ENCODE results near the gene CAMTA1.

Gene CAMTA1

GRCh38 chr1:7490576-7490975 is 705.3 kb downstream of the CAMTA1 start:
- DNase-seq (ENCODE audit: low read depth) = no peak
- no peak for TF ChIP-seq CTCF (conservative IDR thresholded peaks at IDR 0.05; ENCODE audit: low read length)
- H3K4me3 ChIP-seq (ENCODE audit: low read length) = no peak overlapping the region

GRCh38 chr1:7491109-7491817 is 706.0 kb downstream of the CAMTA1 start:
- no peak for TF ChIP-seq CTCF (conservative IDR thresholded peaks at IDR 0.05; ENCODE audit: low read length)
- no peak overlapping the region; the same call in 1 of the 2 replicates for H3K4me3 ChIP-seq (ENCODE audit: low read length)
- peak; percentile 81 for DNase-seq (ENCODE audit: low read depth)

- no peak overlapping the region; the same call in 1 of the 2 replicates for H3K4me3 ChIP-seq (ENCODE audit: low read length)
- no peak for DNase-seq (ENCODE audit: low read depth)
- no peak for TF ChIP-seq CTCF (conservative IDR thresholded peaks at IDR 0.05; ENCODE audit: low read length)
Measured at GRCh38 chr1:7491818-7492173, 706.5 kb downstream of the CAMTA1 start.

- no peak for DNase-seq (ENCODE audit: low read depth)
- TF ChIP-seq CTCF (conservative IDR thresholded peaks at IDR 0.05; ENCODE audit: low read length) = no peak
- H3K4me3 ChIP-seq (ENCODE audit: low read length) = no peak overlapping the region
Measured at GRCh38 chr1:7493711-7494454, 708.6 kb downstream of the CAMTA1 start.

- no peak for DNase-seq (ENCODE audit: low read depth)
- H3K4me3 ChIP-seq (ENCODE audit: low read length) = no peak overlapping the region
- TF ChIP-seq CTCF (conservative IDR thresholded peaks at IDR 0.05; ENCODE audit: low read length) = no peak
Measured at GRCh38 chr1:7495962-7496361, 710.7 kb downstream of the CAMTA1 start.

GRCh38 chr1:7497107-7497637 is 711.9 kb downstream of the CAMTA1 start:
- no peak overlapping the region for H3K4me3 ChIP-seq (ENCODE audit: low read length)

More at GRCh38 chr1:7497107-7497637, 711.9 kb downstream of the CAMTA1 start:
- DNase-seq (ENCODE audit: low read depth) = no peak
- no peak for TF ChIP-seq CTCF (conservative IDR thresholded peaks at IDR 0.05; ENCODE audit: low read length)
